Activated CD4-positive, alpha-beta memory T cell treated with anti-CD3 and anti-CD28 coated beads, Interleukin-2, amount 10 ng/mL, durations not matched to agents 7 days and 5 days (primary cell): ENCODE measurements around the gene RCN2. TPM values are rescaled to one million over a fixed set of nuclear protein-coding genes. Genes with fewer than 3 reads are reported as not detected.
"Not testable (repeated sequence)": the region's sequence is repeated elsewhere in the genome, so short reads cannot be mapped to it uniquely, and the experiment has no call there.

Experiments
- CTCF ChIA-PET: fragments of 350-600 bp; sonication (Branson Sonifier 250); formaldehyde crosslinking; loops from one replicate; lab custom pipeline; 2021; ENCODE audit warnings: antibody characterized with exemption, inconsistent platforms; lab: Charles Lee
- POLR2A ChIA-PET: fragments of 350-600 bp; sonication (Branson Sonifier 250); formaldehyde crosslinking; loops from one replicate; lab custom pipeline; 2021; ENCODE audit warnings: antibody characterized with exemption; lab: Charles Lee
- DNase-seq: peaks from one replicate; pipeline ENCODE4 v3.0.0-alpha.2; 2020
- H3K27ac Mint-ChIP-seq: one replicate; pipeline ENCODE4 v1.8.0; 2021; ENCODE audit warnings: mild to moderate bottlenecking, mixed read lengths
- H3K27me3 Mint-ChIP-seq: one replicate; pipeline ENCODE4 v1.8.0; 2021; ENCODE audit warnings: mixed read lengths
- H3K36me3 Mint-ChIP-seq: one replicate; pipeline ENCODE4 v1.8.0; 2021; ENCODE audit warnings: low read depth, mixed read lengths
- H3K4me1 Mint-ChIP-seq: one replicate; pipeline ENCODE4 v1.8.0; 2021; ENCODE audit warnings: mixed read lengths
- H3K4me3 Mint-ChIP-seq: one replicate; pipeline ENCODE4 v1.8.0; 2021; ENCODE audit warnings: mild to moderate bottlenecking, mixed read lengths
- H3K9me3 Mint-ChIP-seq: one replicate; pipeline ENCODE4 v1.8.0; 2021; ENCODE audit warnings: mixed read lengths
- total RNA-seq, 2 experiments: library from RNA; stranded (reverse); gene quantifications; one replicate each; pipeline ENCODE4 v1.2.3, GENCODE V29; 2021

The RCN2 gene
- 10 to 100 TPM; 23.0 to 24.9 TPM for total RNA-seq

GRCh38 chr15:76931397-76932134, at the start of gene RCN2:
TSS of gene RCN2 (plus strand) at chr15:76931749. CDS start at chr15:76931842, 93 bp downstream.
- Mint-ChIP-seq H3K4me1 (peaks cover 35% of the 10 kb centered on the region), H3K27ac (peak within 1 kb of the TSS; percentile 71), H3K9me3 (no peaks in the 10 kb centered on the region), H3K27me3 (no peaks in the 10 kb centered on the region), H3K4me3 (peak within 1 kb of the TSS; percentile 82), H3K36me3 (peaks cover 24% of the 10 kb centered on the region)
- ChIA-PET CTCF (interaction anchor here (1.3 to 1.4 kb wide), 2 partner anchors 10 to 29 kb away, joined by 4 to 7 read pairs; no protein-coding TSS in a partner anchor), POLR2A (interaction anchor here (1.0 to 2.1 kb wide), 14 partner anchors 8 to 229 kb away, joined by 3 to 12 read pairs (median 4); partner anchors contain the start of gene PSTPIP1)
- DNase-seq: peak; percentile 95

- H3K27ac Mint-ChIP-seq: no peak overlapping the region
- no peaks in the 10 kb centered on the region for H3K27me3 Mint-ChIP-seq
Measured at GRCh38 chr15:76885212-76885611, 46.3 kb upstream of the RCN2 start.

GRCh38 chr15:76887280-76888141, 44.0 kb upstream of the RCN2 start:
- CTCF ChIA-PET, H3K9me3 Mint-ChIP-seq, H3K4me3 Mint-ChIP-seq, H3K27me3 Mint-ChIP-seq, H3K27ac Mint-ChIP-seq, H3K4me1 Mint-ChIP-seq, DNase-seq, POLR2A ChIA-PET: not testable (repeated sequence)
- H3K36me3 Mint-ChIP-seq: peaks cover 41% of the 10 kb centered on the region

More at GRCh38 chr15:76885212-76885611, 46.3 kb upstream of the RCN2 start:
- H3K9me3 Mint-ChIP-seq: peaks cover 5% of the 10 kb centered on the region
- POLR2A ChIA-PET: no interaction called here
- H3K4me1 Mint-ChIP-seq: no peaks in the 10 kb centered on the region
- no peak for DNase-seq
- H3K36me3 Mint-ChIP-seq: peaks cover 28% of the 10 kb centered on the region
- H3K4me3 Mint-ChIP-seq: no peak overlapping the region
- CTCF ChIA-PET: no interaction called here

- DNase-seq, CTCF ChIA-PET, H3K27ac Mint-ChIP-seq, H3K4me3 Mint-ChIP-seq, POLR2A ChIA-PET, H3K27me3 Mint-ChIP-seq: not testable (repeated sequence)
- peaks cover 55% of the 10 kb centered on the region for H3K36me3 Mint-ChIP-seq
- H3K4me1 Mint-ChIP-seq: peaks cover 11% of the 10 kb centered on the region
- peaks cover 12% of the 10 kb centered on the region for H3K9me3 Mint-ChIP-seq
Measured at GRCh38 chr15:76892836-76893235, 38.7 kb upstream of the RCN2 start.

- Mint-ChIP-seq H3K9me3 (peaks cover 12% of the 10 kb centered on the region), H3K36me3 (peaks cover 53% of the 10 kb centered on the region), H3K27ac (no peak overlapping the region), H3K4me1 (peaks cover 11% of the 10 kb centered on the region), H3K4me3 (no peak overlapping the region), H3K27me3 (no peaks in the 10 kb centered on the region)
- ChIA-PET POLR2A (no interaction called here), CTCF (no interaction called here)
- DNase-seq: no peak
Measured at GRCh38 chr15:76894174-76894573, 37.4 kb upstream of the RCN2 start.

- POLR2A ChIA-PET: no interaction called here
- CTCF ChIA-PET: no interaction called here
- no peak for DNase-seq
- peaks cover 14% of the 10 kb centered on the region for H3K4me1 Mint-ChIP-seq
- H3K4me3 Mint-ChIP-seq: no peak overlapping the region
- no peaks in the 10 kb centered on the region for H3K27me3 Mint-ChIP-seq
- peaks cover 8% of the 10 kb centered on the region for H3K9me3 Mint-ChIP-seq
- peaks cover 22% of the 10 kb centered on the region for H3K36me3 Mint-ChIP-seq
- no peak overlapping the region for H3K27ac Mint-ChIP-seq
Measured at GRCh38 chr15:76898102-76898501, 33.4 kb upstream of the RCN2 start.

- POLR2A ChIA-PET, CTCF ChIA-PET, H3K4me3 Mint-ChIP-seq, H3K27ac Mint-ChIP-seq, H3K27me3 Mint-ChIP-seq, H3K9me3 Mint-ChIP-seq, DNase-seq: not testable (repeated sequence)
- peaks cover 13% of the 10 kb centered on the region for H3K36me3 Mint-ChIP-seq
- H3K4me1 Mint-ChIP-seq: peaks cover 22% of the 10 kb centered on the region
Measured at GRCh38 chr15:76899176-76899930, 32.2 kb upstream of the RCN2 start.

- H3K4me3 Mint-ChIP-seq, POLR2A ChIA-PET, H3K27me3 Mint-ChIP-seq, H3K27ac Mint-ChIP-seq, H3K36me3 Mint-ChIP-seq, CTCF ChIA-PET, H3K9me3 Mint-ChIP-seq, DNase-seq: not testable (repeated sequence)
- peaks cover 21% of the 10 kb centered on the region for H3K4me1 Mint-ChIP-seq
Measured at GRCh38 chr15:76899931-76900310, 31.6 kb upstream of the RCN2 start.

- ChIA-PET CTCF (no interaction called here), POLR2A (no interaction called here)
- Mint-ChIP-seq H3K9me3 (no peaks in the 10 kb centered on the region), H3K27ac (no peak overlapping the region), H3K27me3 (no peaks in the 10 kb centered on the region), H3K36me3 (peaks cover 4% of the 10 kb centered on the region), H3K4me1 (peaks cover 34% of the 10 kb centered on the region), H3K4me3 (no peak overlapping the region)
- DNase-seq: no peak
Measured at GRCh38 chr15:76901965-76902364, 29.6 kb upstream of the RCN2 start.

GRCh38 chr15:76903251-76903681, 28.3 kb upstream of the RCN2 start:
- ChIA-PET CTCF (interaction anchor here (1.0 to 1.1 kb wide), 4 partner anchors 28 to 168 kb away, joined by 3 to 4 read pairs (median 3); partner anchors contain the start of genes RCN2 and TSPAN3), POLR2A (interaction anchor here (1.2 to 1.7 kb wide), 2 partner anchors 92 to 94 kb away, joined by 3 to 6 read pairs; partner anchors contain the start of gene PSTPIP1)
- peak overlapping the region; percentile 86 for H3K4me3 Mint-ChIP-seq

GRCh38 chr15:76904461-76905012, 27.0 kb upstream of the RCN2 start:
- no peaks in the 10 kb centered on the region for H3K9me3 Mint-ChIP-seq
- H3K4me1 Mint-ChIP-seq: peaks cover 34% of the 10 kb centered on the region
- H3K27ac Mint-ChIP-seq: peak overlapping the region; percentile 75
- CTCF ChIA-PET: no interaction called here
- H3K27me3 Mint-ChIP-seq: peaks cover 2% of the 10 kb centered on the region
- no peaks in the 10 kb centered on the region for H3K36me3 Mint-ChIP-seq
- POLR2A ChIA-PET: interaction anchor here (0.6 to 1.7 kb wide), 5 partner anchors 27 to 275 kb away, joined by 3 to 6 read pairs (median 3); partner anchors contain the start of genes PSTPIP1 and RCN2
- H3K4me3 Mint-ChIP-seq: peak overlapping the region; percentile 86
- peak; percentile 31 for DNase-seq

More at GRCh38 chr15:76903251-76903681, 28.3 kb upstream of the RCN2 start:
- H3K27me3 Mint-ChIP-seq: peaks cover 2% of the 10 kb centered on the region
- no peak overlapping the region for H3K27ac Mint-ChIP-seq
- H3K4me1 Mint-ChIP-seq: peaks cover 34% of the 10 kb centered on the region
- DNase-seq: no peak
- H3K36me3 Mint-ChIP-seq: peaks cover 4% of the 10 kb centered on the region
- H3K9me3 Mint-ChIP-seq: no peaks in the 10 kb centered on the region
